HG02981 (cell line): ENCODE measurements around the gene B4GAT1.
A peak's percentile ranks its signal among the peaks of the same experiment; 100 is the strongest.

Experiments
- ATAC-seq: cut with Tn5 transposase; IDR thresholded peaks from one replicate; pipeline ENCODE4 v1.9.1; 2021; ENCODE audit warnings: mild to moderate bottlenecking, moderate library complexity; ENCODE audit not compliant: unreplicated experiment

The B4GAT1 gene

DNA sequence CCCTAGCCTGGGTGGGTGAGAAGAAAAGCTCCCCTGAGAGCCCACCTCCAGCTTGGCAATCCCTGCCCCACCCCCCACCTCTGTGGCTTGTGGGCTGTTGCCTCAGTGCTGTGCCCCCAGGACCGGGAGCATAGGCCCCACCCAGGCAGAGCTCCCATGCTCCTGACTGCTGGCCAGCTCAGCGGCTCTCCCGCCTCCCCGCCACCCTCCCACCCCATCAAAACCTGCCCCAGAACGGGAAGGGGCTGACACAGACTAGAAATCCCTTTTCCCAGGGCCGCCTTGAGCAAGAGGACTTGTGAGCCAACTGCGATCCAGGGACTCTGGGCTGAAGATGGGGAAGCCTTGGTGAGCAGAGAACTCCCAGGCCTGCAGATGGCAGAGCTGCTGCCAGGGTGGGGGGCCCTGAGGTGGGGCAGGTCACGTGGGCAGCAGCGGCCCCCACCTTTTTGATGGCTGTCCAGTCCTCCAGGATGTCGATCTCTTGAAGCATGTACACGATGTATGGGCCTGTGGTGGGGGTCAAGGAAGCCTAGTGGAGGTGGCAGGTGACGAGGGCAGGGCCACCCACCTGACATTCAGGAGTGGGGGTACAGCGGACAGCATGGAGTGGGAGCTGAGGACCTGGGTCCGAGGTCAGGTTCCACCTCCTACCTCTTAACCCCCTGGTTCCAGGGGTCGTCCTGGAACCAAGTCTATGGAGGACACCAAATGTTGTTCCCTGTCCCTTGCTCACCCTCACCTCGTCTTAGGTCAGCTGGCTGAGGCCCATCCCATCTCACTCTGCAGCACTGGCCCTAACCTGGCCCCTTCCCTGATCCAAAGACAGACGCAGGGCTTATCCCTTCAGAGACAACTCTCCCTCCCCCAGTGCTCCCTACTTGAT, 8.9 kb downstream of the B4GAT1 start:
- ATAC-seq = no peak

DNA sequence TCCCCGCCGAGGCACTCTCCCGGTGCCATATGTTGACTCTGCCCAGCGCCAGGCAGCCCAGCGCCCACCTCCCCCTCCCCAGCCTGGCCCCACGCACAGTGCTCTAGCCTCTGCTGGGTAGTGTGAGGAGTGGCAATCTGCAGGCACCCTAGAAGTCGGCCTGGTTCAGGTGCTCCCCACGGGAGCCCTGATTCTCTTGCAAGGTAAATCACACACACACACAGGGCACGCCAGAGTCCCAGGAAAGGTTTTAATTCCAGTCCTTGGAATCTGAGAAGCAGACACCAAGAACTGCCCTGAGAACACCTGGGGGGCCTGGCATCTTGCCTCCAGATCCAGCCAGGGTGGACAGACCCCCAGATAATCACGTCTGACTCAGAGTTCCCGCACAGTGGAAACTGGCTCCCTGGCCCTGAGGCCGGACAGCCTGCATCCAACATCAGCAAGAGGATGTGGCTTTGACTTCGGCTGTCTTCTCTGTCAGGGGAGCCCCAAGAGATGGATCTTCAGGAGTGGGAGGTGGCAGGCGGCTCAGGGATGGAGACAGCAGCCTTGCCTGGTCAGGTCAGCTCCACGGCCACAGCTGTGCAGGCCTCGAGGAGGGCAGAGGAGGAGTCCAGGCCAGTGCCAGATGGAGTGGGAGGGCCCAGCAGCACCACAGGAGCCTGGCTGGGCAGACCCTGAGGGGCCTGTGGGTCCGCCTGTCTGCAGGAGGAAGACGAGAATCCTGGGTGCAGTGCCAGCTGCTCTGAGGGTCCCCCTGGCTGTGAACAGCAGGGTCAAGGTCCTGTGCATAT, 10.1 kb downstream of the B4GAT1 start:
- no peak for ATAC-seq

DNA sequence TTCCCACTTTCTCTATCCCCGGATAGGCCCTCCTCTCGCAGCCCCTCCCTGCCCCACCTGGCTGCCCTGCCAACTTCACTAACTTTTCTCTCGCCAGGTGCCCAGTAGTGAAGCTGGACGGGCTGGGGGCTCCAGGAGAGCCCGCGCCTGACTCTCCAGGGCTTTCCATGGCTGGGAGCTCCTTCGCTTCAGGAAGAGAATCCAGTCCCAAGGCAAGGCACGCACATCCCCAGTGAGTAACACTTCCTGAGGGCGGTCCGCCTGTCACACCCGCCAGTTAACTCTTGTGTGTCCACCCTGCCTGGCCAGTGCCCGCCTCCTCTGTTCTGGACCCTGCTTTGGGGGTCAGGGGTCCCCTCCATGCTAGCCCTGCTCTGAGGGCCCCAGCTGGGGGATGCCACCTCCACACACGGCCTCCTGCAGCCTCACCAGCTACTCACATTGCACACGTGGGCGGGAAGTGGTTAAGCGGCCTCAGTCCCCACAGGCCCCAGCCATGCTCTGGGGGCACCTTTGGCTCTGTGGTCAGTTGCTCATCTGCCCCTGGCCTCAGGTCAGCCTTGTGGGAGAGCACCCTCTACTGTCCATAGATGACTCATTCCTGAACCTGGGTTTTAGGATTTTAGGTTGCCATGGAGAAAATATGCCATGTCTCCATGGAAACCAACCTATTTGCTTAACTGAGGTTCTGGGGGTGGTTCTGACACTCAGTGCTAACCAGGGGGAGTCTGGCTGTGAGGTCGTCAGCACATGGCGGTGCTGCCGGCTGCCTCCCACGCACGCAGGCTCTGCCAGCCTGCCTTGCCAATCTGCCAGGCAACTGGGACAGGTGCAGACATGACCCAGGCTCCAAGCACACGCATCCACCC, 11.0 kb downstream of the B4GAT1 start, which contains the start of gene RIN1:
Gene RIN1, minus strand, starts transcription at position 201 of the 869 bp plus-strand sequence. Its CDS starts 32 bp downstream, at position 169.
- peak; percentile 63 for ATAC-seq

DNA sequence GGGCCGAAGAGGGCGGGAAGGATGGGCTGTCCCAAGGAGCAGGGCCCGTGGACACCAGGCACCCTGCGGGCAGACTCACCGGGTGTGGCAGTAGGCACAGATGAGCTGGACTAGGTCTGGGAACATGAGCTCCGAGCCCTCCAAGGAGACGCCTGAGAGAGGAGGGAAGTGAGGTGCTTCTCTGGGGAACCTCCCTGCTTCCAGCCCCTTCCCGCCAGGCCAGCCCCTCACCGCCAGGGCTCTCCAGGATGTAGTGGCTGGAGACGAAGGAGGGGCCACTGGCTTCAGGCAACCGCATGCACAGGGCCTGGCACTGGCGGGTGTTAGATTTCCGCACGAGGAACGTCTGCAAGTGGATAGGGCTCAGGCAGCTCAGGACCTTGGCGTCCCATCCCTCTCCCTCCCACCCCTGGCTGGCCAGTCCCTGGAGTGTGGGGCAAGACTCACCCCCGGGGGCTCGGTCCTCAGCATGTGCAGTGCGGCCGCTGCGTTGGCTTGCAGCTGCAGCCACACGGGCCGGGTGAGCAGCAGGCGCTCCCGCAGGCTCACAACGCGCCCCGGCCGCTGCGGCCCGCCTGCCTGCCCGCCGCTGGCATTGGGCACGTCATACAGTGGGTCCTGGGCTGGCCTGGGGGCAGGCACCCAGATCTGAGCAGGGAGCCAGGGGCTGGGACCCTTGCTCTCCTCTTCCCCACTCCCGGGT, 11.7 kb downstream of the B4GAT1 start:
- no peak for ATAC-seq

DNA sequence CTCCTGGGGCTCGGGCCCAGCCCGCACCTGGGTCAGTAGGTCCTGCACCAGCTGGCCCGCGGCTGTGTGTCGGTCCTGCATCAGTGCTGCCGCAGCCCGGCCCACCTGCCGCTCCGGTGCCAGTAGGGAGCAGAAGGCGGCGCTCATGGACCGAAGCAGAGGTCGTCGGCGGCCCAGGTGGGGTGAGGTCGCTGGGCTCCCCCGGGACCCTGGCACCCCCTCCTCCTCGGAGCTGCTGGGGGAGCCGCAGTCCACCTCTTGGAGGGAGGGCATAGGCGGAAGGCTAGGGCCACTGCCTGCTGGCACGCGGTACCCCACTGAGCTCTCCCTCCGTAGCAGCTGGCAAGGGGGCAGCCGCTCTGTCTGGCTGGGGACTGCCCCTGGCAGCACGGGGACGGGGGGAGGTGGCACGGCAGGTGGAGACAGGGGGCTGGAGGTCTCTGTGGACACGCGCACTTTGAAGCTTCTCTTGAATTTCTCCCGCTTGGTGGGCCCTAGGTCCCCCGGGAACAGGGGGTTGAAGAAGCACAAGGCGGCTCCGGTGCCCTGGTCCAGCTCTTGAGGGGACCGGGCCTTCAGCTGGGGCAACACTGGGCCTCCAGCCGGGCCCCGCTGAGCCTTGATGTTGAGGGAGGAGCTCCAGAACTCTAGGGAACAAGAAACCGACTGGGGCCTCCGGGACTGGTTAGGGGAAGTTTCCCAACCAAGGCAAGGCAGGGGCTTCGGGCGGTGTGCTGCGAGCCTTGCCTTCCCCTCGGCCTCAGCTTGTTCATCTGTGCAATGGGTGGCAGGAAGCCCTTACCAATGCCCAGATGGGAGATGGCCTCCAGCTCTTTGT, 12.6 kb downstream of the B4GAT1 start:
- no peak for ATAC-seq

DNA sequence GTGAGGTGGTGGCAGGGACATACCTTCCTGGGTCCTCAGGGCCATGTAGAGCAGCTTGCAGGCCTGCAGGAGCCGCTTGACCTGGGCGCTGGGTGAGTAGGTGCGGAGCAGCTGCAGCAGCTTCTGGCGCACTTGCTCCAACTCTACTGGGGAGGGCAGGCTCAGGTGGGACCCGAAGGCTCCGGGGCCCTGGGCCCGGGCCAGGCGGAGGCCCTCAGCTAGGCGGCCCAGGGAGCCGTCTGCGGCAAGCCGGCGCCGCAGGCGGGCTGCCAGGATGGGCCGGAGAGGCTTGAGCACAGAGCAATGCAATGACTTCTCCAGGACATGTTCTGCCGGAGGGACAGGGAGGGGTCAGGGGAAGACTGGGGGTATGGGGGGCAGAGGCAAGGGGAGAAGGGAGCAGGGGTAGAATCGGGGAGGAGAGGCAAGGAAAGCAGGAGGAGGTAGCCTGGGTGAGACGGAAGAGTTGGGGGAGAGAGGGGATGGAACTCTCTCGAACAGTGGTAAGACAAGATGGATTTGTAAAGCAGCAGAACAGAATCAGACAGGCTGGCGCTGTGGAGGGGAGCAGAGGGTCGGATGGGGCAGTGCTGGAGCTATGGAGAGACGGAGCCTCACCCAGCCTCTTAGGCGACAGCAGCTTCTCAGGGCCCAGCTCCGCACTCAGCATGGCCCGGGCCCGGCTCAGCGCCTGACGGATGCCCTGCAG, 13.4 kb downstream of the B4GAT1 start:
- ATAC-seq = no peak

DNA sequence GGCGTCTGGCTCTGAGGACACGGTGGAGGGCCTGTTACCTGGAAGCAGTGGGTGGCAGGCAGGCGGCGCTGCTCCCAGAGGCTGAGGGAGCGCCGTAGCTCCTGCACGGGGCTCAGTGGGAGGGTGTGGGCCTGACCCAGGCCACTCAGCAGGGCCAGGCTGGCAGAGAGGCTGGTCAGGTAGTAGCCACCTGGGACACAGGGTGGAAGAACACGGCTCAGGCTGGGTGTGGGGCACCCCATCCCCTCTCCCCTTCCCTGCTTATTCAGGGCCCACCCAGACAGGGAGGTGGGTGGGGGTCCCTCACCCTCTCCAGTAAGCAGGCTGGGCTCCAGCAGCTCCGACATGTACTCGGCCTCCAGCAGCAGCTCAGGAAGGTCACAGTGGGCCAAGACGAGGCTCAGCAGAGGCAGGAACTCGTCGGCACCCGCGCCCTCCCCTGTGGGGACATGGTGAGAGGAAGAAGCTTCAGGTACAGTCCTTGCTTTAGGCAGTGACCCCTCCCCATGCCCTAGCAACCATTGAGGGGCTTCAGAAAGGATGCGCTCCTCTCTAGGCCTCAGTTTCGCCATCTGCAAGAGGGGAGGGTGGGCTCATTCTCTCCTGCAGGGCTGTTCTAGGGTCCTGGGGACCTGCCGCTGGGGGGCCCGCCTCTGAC, 14.1 kb downstream of the B4GAT1 start:
- no peak for ATAC-seq

DNA sequence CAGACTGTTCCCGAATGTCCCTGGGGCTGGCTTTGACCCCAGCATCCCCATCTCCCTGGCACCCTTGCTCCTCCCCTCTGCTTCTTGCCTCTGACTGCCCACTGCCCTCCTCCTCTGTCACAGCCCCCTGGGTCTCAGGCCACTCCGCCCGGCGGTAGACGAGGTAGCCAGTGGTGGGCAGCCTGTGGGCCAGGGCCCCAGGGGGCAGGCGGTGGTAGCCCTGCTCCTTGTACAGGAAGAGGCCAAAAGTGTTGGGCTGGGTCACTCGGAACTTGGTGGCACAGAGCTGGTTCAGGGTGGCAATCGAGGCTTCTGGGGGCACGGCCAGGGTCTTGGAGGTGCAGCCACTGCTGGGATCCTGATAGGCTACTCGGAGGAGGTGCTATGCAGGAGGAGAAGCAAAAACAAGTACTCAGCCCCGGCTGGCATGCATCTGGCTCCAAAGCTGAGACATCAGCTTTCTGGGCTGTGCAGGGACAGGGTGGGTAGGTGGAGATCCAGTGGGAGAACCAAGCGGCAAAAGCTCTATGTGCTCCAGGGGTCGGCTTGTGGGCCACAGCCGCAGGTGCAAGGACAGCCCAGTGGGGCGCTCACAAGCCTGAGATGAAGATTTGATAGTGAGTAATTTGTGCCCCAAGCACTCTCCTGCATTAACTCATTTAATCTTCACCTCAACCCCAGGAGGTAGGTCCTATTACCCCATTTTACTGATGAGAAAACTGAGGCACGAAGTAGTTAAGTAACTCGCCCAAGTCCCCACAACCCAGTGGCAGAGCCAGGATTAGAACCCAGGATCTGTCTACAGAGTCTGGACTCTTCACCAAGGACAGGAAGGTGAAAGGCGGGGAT, 14.8 kb downstream of the B4GAT1 start:
- ATAC-seq = no peak

DNA sequence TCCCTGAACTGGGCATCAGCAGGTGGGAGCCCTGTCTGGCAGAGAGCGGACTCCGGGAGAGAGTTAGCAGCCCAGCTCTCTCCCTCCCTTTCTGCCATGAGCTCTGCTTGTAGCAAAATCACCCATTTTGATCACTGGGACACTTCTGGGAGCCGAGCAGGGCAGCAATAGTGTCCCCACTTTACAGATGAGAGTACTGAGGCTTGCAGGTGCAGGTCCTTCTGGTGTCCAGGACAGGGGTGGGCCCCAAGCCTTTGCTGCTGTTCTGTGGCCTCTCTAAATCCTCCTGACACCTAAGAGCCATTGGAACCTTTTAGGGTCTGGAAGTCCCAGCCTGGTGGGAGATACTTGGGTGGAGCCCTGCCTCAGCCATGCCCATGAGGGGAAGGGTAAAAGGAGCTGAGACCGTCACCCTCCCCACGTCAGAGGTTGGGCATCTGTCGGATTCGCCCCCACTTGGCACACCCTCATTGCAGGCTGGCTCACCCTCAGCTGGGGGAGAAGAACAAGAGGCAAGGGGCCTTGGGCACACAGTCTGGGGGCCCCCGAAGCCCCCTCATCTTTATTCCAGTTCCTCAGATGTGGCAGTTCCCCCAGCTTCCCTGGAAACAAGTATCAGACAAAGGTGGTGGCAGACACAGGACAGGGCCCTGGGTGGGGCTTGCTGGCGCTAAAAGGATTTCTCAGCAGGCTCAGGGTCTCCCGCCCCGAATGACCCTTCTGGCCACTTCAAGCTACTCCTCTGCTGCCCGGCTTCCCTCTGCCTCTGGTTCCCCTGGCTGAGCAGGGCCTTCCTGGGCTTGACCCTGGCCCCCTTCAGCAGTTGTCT, 15.7 kb downstream of the B4GAT1 start:
- ATAC-seq = no peak

DNA sequence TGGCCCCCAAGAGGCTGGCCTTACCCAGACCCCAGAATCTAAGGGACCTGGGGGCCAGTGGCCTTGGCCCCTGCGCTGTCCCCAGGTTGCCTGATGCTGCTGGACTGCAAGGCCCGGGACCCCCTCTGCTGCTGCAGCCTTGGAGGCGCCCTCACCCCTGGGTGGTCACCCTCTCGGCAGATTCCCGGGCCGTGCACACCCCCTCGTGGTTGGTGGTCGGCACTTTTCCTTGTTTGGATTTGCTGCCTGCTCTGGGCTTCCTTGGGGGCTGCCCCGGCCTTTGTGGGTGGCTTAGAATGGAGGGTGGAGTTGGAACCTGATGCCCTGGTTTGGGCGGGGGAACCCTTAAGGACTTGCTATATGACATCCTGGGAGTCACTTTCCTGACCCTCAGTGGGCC, 16.5 kb downstream of the B4GAT1 start:
- ATAC-seq = no peak

DNA sequence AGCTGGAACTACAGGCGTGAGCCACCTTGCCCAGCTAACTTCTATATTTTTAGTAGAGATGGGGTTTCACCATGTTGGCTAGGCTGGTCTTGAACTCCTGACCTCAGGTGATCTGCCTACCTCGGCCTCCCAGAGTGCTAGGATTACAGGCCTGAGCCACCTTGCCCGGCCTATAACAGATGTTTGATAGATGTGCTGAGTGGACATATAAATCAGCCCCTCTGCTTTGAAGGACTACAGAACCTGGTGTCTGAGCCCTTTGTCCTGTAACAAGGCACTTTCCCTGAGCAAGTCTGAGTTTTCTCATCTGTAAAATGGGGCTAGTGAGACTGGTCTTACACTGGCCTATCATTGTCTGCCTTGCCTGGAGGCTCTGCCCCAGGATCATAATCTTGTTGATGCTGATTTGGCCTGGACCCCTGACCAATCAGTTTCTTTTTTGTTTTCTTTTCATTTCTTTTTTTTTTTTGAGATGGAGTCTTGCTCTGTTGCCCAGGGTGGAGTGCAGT, 18.2 kb downstream of the B4GAT1 start:
- ATAC-seq = no peak

DNA sequence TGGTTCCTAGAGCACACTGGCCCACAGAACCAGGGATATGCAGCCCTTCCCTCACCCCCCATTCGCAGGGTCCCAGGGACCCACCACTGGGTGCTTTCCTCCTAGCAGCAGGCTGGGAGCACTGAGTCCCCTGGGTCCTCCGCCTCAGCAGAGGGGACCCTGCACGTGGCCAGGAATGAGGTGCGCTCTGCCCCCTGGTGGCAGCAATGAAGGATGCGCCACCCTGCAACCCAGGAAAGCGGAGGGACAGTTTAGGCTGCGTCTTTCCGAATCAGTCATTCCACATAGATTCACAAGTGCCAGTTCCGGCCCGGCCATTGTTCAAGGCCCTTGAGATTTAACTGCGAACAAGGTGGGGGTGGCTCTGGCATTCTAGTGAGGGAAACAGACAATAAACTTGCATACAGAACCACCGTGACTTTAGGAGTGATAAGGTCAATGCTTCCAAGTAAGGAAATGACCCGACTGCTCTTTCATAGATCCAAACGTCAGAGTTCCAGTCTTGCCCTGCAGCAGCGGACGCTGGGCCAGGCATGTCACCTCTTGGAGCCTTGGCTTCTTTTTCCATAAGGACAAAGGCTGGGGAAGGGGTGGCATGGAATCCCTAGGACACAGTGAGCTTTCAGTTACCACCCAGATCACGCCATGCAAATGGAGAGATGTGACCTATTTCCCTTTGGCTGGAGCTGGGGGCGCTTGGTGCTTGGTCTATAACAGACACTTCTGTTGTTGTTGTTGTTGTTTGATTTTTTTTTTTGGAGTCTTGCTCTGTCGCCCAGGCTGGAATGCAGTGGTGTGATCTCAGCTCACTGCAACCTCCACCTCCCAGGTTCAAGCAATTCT, 18.9 kb downstream of the B4GAT1 start:
- ATAC-seq = peak; percentile 63

DNA sequence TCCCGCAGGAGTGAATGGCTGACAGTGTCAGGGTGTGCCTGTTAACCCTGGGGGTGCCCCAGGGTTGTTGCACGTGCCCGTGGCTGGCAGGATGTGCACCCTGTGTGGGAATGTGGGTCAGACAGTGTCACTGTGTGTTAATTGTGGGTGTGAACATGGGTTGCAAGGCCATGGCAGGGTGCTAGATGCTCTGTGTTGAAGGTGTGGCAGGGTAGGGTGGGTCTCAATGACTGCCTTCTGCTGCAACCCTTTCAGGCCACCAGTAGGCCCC, 19.5 kb downstream of the B4GAT1 start:
- ATAC-seq = no peak

DNA sequence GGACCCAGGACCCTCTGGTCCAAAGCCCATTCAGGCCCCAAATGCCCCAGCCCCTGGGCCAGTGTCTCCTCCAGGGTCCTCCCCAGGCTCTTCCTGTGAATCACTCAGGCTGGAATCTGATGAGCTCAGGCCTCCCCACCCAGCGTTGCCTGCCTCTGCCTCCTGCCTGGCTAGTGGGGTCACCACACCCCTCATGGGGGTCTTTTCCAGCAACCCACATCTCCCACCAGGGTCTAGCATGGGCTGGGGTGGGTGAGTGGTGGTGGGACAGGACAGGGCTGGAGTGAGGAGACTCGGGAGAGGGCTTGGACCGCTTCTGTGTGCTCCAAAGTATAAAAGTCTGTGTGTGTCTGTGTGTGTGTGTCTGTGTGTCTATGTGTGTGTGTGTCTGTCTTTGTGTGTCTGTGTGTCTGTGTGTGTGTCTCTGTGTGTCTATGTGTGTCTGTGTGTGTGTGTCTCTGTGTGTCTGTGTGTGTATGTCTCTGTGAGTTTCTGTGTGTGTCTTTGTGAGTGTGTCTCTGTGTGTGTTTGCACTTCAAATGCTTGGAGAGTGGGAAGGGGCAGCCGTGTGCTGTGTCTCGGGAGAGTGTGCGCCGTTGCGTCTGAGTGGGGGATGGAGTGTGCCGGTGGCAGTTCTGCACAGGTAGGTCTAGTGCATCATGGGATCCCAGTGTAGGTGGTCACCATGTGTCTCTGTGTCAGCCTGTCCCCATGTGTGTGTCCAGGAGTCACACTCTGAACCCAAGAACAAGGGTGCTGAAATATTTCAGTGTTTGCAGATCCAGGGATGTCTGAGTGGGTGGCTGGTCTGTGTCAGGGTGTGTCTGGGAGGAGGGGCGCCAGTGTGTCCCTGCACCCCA, 20.0 kb downstream of the B4GAT1 start:
- ATAC-seq = no peak
